CD4-positive, alpha-beta T cell (primary cell): ENCODE results near the gene SAP130. TPM values are rescaled to one million over a fixed set of nuclear protein-coding genes. Genes with fewer than 3 reads are reported as not detected.

ENCODE experiments used
- ATAC-seq: fragments of 200-7000 bp; cut with Tn5 transposase; one replicate; pipeline ENCODE4 v1.10.0; 2022; ENCODE audit warnings: mild to moderate bottlenecking; ENCODE audit not compliant: poor library complexity
- CTCF ChIA-PET: fragments of 350-600 bp; sonication (Branson Sonifier 250); formaldehyde crosslinking; loops from one replicate; lab custom pipeline; 2021; ENCODE audit warnings: antibody characterized with exemption, inconsistent platforms; lab: Charles Lee
- POLR2A ChIA-PET: fragments of 350-600 bp; sonication (Branson Sonifier 250); formaldehyde crosslinking; loops from one replicate; lab custom pipeline; 2021; ENCODE audit warnings: antibody characterized with exemption, inconsistent platforms; lab: Charles Lee
- DNase-seq, 14 experiments: peaks; one replicate each; pipeline ENCODE4 v3.0.0-alpha.2; 2013 to 2020; ENCODE audit warnings: mixed read lengths in 2 of 14
- H3K27ac ChIP-seq, 2 donors: one replicate each; pipeline versions ENCODE4 v1.5.1 to v1.7.0; 2013; ENCODE audit warnings: low read length in 2 of 2, low read depth in 1 of 2, mild to moderate bottlenecking in 1 of 2
- H3K27me3 ChIP-seq, 2 experiments: 1 replicate in 1 of 2; 2 replicates in 1 of 2; pipeline versions ENCODE4 v1.6.1 to v1.7.0; 2013; ENCODE audit warnings: low read length in 2 of 2, control low read depth in 1 of 2, mild to moderate bottlenecking in 1 of 2, moderate library complexity in 1 of 2; ENCODE audit not compliant: insufficient read depth in 2 of 2, control insufficient read depth in 1 of 2
- H3K36me3 ChIP-seq: one replicate; pipeline ENCODE4 v1.6.1; 2013; ENCODE audit warnings: low read length, control low read depth; ENCODE audit not compliant: insufficient read depth
- H3K4me1 ChIP-seq: one replicate; pipeline ENCODE4 v1.6.1; 2013; ENCODE audit warnings: low read length, control low read depth; ENCODE audit not compliant: insufficient read depth
- H3K4me3 ChIP-seq: one replicate; pipeline ENCODE4 v1.5.1; 2013; ENCODE audit warnings: mild to moderate bottlenecking, low read length, moderate library complexity
- H3K9me3 ChIP-seq, 2 experiments: 1 replicate in 1 of 2; 2 replicates in 1 of 2; pipeline versions ENCODE4 v1.6.1 to v1.7.0; 2013; ENCODE audit warnings: low read length in 2 of 2, mild to moderate bottlenecking in 2 of 2, control low read depth in 1 of 2, moderate library complexity in 1 of 2; ENCODE audit not compliant: control insufficient read depth in 1 of 2, insufficient read depth in 1 of 2
- H3K27ac Mint-ChIP-seq: one replicate; pipeline ENCODE4 v1.8.0; 2020; ENCODE audit warnings: mixed read lengths
- H3K27me3 Mint-ChIP-seq: one replicate; pipeline ENCODE4 v1.8.0; 2021; ENCODE audit warnings: mixed read lengths
- H3K36me3 Mint-ChIP-seq: one replicate; pipeline ENCODE4 v1.8.0; 2021; ENCODE audit warnings: low read depth, mixed read lengths
- H3K4me1 Mint-ChIP-seq: one replicate; pipeline ENCODE4 v1.8.0; 2021; ENCODE audit warnings: low read depth, mixed read lengths
- H3K4me3 Mint-ChIP-seq: one replicate; pipeline ENCODE4 v1.8.0; 2020; ENCODE audit warnings: mild to moderate bottlenecking, mixed read lengths
- H3K9me3 Mint-ChIP-seq: one replicate; pipeline ENCODE4 v1.8.0; 2020; ENCODE audit warnings: mixed read lengths
- CTCF ChIP-seq: fragments of 200-600 bp; IDR thresholded peaks from one replicate; pipeline ENCODE4 v1.8.0; 2022; ENCODE audit warnings: antibody characterized with exemption, mild to moderate bottlenecking
- intact Hi-C, 2 experiments: fragments of 100-400 bp; cut with DNase I in 1 of 2; cut with micrococcal nuclease in 1 of 2; formaldehyde crosslinking; loops; one replicate each; pipeline versions ENCODE4 v1.15.1 to v1.9.0; 2023 to 2025; cut with DNase I, micrococcal nuclease
- total RNA-seq, 174 experiments: library from RNA in 2 of 174; stranded (reverse) in 2 of 174; gene quantifications; one replicate each; pipeline ENCODE4 v1.2.3 and lab custom pipeline; 2021 to 2026

SAP130 gene
- total RNA-seq, 2 experiments from 2014 or later, result 19.2 to 21.0 TPM

GRCh38 chr2:127950264-127950663, 77.6 kb downstream of the SAP130 start:
- Histone ChIP-seq H3K27me3 (no peaks in the 10 kb centered on the region), H3K36me3 (peaks cover 76% of the 10 kb centered on the region), H3K27ac (no peak overlapping the region), H3K9me3 (no peaks in the 10 kb centered on the region), H3K4me3 (no peak overlapping the region), H3K4me1 (no peaks in the 10 kb centered on the region)
- TF ChIP-seq CTCF, result no peak
- H3K9me3 Mint-ChIP-seq, result no peaks in the 10 kb centered on the region
- intact Hi-C loops, result no loop called here
- ATAC-seq (no peak), DNase-seq (no peak)
- CTCF ChIA-PET, result interaction anchor here (0.7 kb wide), 1 partner anchor 10 kb away, joined by 3 read pairs; no protein-coding TSS in a partner anchor
- POLR2A ChIA-PET, result no interaction called here
- no peaks in the 10 kb centered on the region for H3K4me1 Mint-ChIP-seq
- no peak overlapping the region for H3K27ac Mint-ChIP-seq
- H3K4me3 Mint-ChIP-seq, result no peak overlapping the region
- peaks cover 40% of the 10 kb centered on the region for H3K36me3 Mint-ChIP-seq
- no peaks in the 10 kb centered on the region for H3K27me3 Mint-ChIP-seq

- H3K4me3 Mint-ChIP-seq, result no peak overlapping the region
- H3K36me3 ChIP-seq, result peaks cover 76% of the 10 kb centered on the region
- intact Hi-C loops, result no loop called here
- no peaks in the 10 kb centered on the region for H3K4me1 ChIP-seq
- H3K4me1 Mint-ChIP-seq, result no peaks in the 10 kb centered on the region
- ChIA-PET CTCF (interaction anchor here (0.7 kb wide), 1 partner anchor 508 kb away, joined by 3 read pairs; no protein-coding TSS in a partner anchor), POLR2A (no interaction called here)
- no peak for DNase-seq
- H3K4me3 ChIP-seq, result no peak overlapping the region
- peaks cover 76% of the 10 kb centered on the region for H3K36me3 Mint-ChIP-seq
- no peaks in the 10 kb centered on the region for H3K9me3 ChIP-seq
- H3K27me3 Mint-ChIP-seq, result no peaks in the 10 kb centered on the region
- no peak overlapping the region for H3K27ac ChIP-seq
- no peak for ATAC-seq
- no peak overlapping the region for H3K27ac Mint-ChIP-seq
- no peaks in the 10 kb centered on the region for H3K27me3 ChIP-seq
- H3K9me3 Mint-ChIP-seq, result no peaks in the 10 kb centered on the region
- no peak for TF ChIP-seq CTCF
Observed at GRCh38 chr2:127945281-127945680, 82.6 kb downstream of the SAP130 start.

GRCh38 chr2:127943186-127943585, 84.7 kb downstream of the SAP130 start:
- intact Hi-C loops, result no loop called here
- Mint-ChIP-seq H3K4me1 (no peaks in the 10 kb centered on the region), H3K36me3 (peaks cover 75% of the 10 kb centered on the region), H3K4me3 (no peak overlapping the region), H3K27ac (peak overlapping the region; percentile 42), H3K27me3 (no peaks in the 10 kb centered on the region), H3K9me3 (no peaks in the 10 kb centered on the region)
- H3K36me3 ChIP-seq, result peaks cover 57% of the 10 kb centered on the region
- CTCF ChIA-PET, result no interaction called here
- no peaks in the 10 kb centered on the region for H3K9me3 ChIP-seq
- H3K27ac ChIP-seq, result no peak overlapping the region
- TF ChIP-seq CTCF, result no peak
- H3K4me1 ChIP-seq, result no peaks in the 10 kb centered on the region
- POLR2A ChIA-PET, result no interaction called here
- DNase-seq, result no peak
- H3K4me3 ChIP-seq, result no peak overlapping the region
- H3K27me3 ChIP-seq, result no peaks in the 10 kb centered on the region
- no peak for ATAC-seq
